Measurements from ENCODE around the gene CWC22.
"Not testable (repeated sequence)": the region's sequence is repeated elsewhere in the genome, so short reads cannot be mapped to it uniquely, and the experiment has no call there.

The CWC22 gene

DNA sequence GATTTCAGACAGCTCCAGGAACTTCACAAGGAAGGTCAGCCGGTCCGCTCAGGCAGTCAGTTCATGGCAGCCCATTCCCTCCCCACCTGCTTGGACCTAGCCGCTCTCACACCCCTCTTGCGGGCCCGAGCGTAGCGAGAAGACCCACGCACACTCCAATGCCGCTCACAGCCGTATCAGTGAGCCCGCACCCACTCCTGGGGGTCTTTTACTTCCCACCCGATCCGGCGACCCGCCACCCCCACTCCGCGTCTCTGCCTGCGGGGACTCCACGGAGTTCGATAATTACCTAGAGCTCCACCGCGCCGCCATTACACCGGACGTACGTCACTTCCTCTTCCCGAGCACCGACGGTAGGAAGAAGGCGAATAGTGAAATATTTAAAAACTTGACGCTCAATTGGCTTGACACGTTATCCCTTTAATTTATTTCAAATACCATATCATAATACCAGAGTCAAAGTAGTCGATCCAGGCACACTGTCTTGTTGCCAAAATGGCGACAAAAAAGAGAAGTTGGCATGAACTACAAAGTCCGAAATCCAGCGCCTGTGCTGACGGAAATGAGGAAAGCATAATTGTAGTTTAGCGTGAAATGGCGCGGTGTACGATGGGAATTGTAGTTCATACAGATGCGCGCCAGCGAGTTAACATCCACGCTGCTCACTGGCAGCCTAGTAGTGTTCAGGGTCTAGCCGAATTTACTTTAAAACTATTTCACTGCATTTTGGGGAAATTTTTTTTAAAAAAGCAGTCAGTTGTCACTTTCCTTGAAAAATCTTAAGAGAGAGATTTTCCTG lies at the start of gene CWC22:
Gene CWC22, minus strand, starts transcription at position 517 of the 799 bp plus-strand sequence. CDS start 13,956 bp downstream, outside the sequence.
- DNase-seq (ENCODE audit: low read depth): peak; percentile 80

DNA sequence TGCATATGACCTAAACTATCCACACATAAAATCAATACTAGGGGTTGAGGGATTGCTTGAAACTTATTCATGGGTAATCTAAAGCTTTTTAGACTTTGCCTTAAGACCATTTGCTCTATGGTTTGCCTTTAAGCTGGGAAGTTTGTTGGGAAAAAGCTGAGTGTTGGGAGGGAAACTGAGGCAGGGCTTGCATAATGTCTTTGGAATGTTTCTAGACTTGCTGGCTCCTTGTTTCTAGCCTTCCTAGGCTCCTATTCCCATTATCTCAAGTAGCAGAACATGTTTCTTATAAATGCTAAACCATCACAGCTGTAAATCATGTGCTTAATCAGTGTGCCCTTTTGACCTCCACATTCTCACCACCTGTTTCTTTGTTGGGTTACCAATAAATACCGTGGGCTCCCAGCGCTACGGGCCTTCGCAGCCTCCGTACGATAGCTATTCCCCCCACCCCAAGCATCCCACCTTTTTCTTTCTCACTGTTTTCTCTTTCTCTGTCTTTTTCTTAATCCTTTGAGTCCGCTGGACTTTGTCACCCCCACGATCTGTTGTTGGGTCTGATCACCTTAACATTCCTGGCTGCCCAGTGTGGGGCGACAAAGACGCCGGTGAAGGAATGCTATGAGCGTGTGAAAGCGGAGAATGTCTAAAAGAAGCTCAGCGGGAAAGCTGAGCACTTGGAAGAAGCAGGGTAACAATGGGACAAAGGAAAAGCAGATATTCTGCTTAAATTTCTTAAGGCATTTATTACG lies 49.4 kb upstream of the CWC22 start:
- no peak for DNase-seq (ENCODE audit: low read depth)

DNA sequence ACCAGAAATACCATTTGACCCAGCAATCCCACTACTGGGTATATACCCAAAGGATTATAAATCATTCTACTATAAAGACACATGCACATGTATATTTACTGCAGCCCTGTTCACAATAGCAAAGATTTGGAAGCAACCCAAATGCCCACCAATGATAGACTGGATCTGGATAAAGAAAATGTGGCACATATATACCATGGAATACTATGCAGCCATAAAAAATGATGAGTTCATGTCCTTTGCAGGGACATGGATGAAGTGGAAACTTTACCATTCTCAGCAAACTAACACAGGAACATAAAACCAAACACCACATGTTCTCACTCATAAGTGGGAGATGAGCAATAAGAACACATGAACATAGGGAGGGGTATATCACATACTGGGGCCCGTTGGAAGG lies 47.5 kb upstream of the CWC22 start:
- not testable (repeated sequence) for DNase-seq (ENCODE audit: low read depth)

DNA sequence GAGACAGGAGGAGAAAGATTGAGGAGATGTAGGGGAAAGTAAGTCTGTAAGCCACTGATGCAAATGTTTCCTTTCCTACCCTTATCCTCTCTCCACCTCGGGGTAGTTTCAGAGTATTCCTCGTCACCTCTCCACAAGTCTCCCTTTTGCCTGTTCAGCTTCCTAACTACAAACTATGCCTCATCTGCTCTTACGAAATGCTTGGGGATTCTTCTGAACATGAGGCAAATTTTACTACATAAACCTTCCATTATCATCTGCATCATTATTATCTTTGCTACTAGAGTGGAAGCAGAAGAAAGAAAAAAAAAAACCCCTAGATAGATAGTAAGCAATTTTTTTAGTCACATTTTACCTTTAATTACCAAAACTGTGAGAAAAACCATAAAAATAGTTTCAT lies 43.1 kb upstream of the CWC22 start:
- DNase-seq (ENCODE audit: low read depth): no peak

DNA sequence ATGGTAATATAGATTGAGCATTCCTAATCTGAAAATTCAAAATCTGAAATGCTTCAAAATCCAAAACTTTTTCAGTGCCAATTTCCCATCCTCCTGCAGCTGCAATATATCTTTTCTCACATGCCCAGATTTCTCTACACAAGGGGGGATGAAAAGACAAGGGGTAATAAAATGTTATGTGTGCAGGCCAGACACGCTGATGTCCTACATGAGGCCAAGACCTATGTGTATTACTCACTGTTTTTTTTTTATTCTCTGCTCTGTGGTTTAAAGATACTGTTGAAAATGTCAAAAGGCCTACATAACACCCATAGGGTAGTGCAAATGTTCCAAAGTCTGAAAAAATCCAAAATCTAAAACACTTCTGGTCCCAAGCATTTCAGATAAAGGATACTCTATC lies 41.2 kb upstream of the CWC22 start:
- DNase-seq (ENCODE audit: low read depth): no peak

DNA sequence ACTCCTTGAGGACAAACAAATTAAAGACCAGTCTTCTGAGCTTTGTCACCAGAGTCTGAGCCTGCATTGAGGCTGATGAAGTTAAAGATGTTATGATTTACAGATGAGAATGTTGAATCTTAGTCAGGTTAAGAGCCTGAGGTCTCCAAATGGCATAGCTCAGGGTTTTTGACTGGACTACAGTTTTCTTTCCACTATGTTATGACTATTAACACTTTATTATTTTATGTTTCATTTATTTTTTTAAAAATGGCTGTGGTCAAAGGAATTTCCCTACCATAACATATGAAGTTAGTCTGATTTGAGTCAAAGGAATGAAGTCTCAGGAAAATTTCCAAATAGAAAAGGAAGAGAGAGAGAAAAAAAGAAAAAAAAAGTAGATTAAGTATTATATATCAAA lies 39.7 kb upstream of the CWC22 start:
- no peak for DNase-seq (ENCODE audit: low read depth)

DNA sequence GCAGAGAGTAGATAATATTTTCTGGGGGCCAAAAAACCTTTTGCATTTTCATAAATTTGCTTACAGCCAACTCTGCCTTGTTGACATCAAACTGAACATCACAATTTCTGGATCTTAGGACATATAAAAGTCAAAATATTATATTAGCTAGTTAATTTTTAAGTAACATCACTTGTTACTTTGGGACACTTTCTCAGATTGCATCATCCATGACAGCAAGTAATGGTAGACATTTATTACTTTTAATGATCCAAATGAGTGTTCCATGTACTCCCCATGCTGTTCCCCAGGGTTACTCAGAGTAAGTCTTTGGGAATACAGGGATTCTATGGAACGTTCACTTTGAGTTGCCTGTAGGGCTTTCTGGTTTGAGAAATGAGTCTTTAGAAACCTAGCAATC lies 39.1 kb upstream of the CWC22 start:
- no peak for DNase-seq (ENCODE audit: low read depth)

DNA sequence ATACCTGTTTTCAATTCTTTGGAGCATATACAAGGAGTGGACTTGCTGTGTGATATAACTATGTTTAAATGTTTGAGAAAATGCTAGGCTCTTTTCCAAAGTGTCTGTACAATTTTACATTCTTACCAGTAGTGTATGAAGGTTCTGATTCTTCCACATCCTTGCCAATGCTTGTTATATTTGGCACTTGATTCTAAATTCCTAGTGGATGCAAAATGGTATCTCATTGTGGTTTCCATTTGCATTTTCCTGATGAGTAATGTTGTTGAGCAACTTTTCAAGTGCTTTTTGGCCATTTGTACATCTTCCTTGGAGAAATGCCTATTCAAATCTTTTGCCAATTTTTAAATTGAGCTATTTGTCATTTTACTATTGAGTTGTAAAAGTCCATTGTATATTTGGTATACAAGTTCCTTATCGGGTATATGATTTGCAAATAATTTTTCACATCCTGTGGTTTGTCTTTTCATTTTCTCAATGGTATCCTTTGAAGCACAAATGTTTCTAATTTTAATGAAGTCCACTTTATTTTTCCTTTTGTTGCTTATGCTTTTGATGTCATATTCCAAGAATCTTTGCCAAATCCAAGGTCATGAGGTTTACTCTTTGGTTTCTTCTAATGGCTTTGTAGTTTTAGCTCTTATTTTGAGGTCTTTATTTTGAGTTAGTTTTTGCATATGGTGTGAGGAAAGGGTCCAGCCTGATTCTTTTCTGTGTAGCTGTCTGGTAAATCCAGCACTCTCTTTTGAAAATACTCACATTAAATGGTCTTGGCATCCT lies 33.2 kb upstream of the CWC22 start:
- no peak for DNase-seq (ENCODE audit: low read depth)

DNA sequence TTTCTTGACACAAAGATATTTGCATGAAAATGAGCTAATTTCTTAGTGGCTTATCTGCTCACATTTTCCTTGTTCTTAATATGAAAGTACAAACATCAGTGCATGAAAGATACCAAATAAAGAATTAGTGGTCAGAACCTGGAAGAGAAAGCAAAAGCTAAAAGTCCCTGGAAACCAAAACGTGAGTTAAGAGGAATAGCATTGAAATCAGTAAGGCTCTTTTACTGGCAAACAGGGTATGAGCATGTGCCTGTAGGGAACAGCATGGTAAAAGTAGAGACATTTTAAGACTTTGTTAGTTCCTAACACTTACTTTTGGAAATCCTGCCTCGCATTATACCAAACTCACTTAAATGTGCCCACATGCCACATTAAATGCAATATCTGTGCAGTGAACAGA lies 31.9 kb upstream of the CWC22 start:
- no peak for DNase-seq (ENCODE audit: low read depth)

DNA sequence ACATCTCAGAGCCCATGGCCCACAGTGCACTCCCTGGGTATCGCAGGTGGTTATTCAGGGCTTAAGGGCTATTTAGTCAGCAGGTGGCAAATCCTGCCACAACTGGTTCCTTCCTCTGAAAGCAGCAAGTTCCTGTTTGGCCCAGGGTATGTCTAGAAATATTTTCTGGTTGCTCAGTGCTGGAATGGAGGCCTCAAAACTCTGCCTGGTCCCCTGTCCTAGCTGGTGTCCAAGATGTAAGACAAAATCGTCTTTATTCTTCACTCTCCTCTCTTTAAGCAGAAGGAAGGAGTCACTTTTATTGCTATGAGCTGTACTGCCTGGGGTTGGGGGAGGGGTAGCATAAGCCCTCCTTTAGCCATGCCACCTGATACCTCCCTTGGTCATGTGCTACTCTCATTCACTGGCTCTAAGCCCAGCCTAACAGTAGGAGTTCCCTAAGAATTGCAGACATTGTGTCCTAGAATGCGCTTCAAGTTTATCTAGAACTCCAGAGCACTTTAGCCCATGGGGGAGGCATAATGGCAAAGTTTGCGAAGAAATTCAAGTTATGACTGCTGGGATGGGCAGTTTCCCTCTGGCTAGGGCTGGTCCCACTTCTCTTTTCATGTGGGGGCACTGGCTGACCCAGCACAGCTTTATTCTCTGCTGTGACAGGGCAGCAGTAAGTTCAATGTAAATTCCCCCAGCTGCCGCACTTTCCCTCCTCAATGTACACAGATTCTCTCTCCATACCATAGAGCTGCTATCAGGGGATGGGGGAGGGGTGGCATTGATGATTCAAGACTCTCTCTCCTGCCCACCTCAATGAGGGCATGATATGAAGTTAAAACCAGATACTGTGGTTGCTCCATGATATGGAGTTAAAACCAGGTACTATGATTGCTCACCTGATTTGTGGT lies 27.1 kb upstream of the CWC22 start:
- DNase-seq (ENCODE audit: low read depth): no peak

DNA sequence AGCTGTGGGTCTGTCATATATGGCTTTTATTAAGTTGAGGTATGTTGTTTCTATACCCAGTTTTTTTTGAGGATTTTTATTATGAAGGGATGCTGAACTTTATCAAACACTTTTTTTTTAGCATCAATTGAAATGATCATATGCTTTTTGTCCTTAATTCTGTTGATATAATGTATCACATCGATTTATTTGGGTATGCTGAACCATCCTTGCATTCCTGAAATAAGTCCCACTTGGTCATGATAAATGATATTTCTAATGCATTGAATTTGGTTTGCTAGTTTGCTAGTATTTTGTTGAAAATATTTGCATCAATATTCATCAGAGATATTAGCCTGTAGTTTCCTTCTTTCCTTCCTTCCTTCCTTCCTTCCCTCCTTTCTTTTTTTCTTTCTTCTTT lies 22.5 kb upstream of the CWC22 start:
- no peak for DNase-seq (ENCODE audit: low read depth)

DNA sequence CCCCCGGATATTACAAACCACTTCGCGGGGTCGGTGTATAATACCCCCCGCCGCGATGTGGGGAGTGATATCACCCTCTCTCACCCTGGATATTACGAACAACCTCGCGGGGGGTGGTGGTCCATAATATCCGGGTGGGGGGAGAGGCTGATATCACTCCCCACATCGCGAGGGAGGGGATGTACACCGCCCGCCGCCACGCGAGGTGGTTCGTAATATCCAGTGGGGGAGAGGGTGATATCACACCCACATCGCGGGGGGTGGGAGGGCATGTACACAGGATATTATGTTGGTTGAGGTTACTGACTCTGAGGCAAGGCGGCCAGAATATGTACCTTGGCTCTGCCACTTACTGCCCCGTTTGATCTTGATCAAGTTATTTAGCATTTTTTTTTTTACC lies 14.8 kb upstream of the CWC22 start:
- no peak for DNase-seq (ENCODE audit: low read depth)

DNA sequence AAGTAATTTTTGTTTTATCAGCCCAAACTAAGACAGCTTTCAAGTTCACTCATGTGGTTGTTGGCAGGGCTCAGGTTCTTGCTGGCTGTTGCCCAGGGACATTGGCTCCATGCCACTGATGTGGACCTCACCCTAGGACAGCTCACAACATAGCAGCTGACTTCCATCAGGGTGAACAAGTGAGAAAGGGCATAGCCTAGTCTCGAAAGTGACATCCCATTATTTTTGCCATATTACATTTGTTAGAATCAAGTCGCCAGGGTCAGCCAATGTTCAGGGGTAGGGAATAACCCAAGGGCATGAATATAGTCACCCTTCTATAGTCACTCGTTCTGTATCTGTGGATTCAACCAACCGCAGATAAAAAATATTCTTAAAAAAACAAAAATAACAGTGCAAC lies 10.7 kb upstream of the CWC22 start:
- DNase-seq (ENCODE audit: low read depth): no peak

DNA sequence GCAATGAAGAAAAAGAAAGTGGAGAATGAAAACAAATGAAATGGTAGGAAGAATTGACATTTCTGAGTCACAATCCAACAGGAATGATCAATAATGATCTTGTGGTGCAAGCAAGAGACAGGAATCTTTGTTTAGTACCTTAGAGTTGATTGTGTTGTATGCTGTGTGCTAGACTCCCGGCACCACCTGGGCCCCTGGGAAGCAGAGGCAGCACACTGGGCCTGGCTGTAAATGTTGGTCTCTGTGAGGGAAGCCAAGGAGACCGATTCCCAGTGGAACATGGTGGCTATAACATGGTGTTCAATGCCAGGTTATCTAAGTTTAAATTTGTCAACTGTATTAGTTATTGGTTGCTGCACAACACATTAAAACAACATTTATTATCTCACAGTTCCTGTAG lies 9.8 kb upstream of the CWC22 start:
- DNase-seq (ENCODE audit: low read depth): no peak

DNA sequence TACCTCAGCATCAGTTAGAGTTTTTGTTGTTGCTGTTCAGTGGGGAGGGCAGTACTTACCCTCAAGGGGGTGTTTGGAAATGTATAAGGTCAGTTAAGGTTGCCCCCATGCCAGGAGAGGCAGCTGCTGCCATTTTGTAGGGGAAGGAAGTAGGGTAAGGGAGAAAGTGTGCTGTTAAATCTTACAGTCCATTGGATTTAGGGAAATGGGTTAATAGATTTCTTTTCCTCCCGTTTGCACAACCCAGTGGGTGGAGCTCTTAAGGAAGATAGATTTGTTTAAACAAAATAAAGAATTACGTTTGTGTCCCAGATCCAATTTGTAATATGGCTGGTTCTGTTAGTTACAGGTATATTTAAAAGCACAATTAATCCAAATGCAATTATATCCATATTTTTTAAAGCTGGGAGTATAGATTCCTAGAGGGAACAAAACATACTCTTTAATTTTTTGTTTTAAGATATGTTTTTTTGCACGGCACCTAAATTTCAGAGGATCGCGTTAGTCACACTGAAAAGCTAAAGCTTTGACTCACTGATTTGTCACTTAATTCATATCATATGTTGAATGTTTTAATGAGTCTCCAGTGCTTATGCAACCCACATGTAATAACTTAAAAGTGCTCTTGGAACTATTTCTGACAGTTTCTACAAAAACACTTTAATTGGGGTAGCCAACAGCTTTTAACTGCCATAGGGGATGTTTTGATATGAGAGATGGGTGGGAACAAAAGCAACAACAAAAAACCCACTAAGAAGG lies 9.0 kb upstream of the CWC22 start:
- DNase-seq (ENCODE audit: low read depth): no peak

DNA sequence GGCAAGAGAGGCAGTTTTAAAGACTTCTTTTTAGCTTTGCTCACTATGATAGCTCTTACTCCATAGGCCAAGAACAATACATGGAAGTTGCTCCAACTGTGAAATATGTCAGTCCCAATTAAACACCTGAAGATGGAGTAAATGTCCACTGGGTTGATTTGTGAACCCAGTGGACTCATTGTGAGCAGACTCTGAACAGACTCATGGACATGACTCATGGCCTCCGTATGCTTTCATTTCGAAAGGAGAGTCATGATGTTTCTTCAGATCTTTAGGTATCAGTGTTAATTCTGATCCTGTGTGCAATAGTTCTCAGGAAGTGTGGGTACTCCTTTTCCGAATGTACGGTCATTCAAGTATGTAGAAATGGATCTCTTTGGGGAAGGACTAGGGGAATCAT lies 5.4 kb upstream of the CWC22 start:
- no peak for DNase-seq (ENCODE audit: low read depth)

DNA sequence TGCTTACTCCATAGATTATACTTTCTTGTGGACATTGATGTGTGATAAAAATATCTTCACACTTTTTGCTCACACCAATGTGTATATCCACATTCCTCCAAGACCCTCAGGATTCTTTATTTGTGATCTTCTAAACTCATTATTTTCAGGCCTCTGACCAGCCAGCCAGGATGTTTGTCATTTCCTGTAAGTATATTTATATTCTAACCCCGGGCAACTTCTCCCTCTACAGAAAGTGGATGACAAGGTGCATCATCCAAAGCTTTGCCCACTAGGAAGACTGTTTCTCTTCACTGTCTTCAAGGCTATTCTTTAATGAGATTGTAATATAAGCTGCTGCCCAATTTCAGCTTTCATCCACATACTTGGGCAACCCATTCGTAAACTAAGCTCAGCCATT lies 3.6 kb upstream of the CWC22 start:
- DNase-seq (ENCODE audit: low read depth): no peak

DNA sequence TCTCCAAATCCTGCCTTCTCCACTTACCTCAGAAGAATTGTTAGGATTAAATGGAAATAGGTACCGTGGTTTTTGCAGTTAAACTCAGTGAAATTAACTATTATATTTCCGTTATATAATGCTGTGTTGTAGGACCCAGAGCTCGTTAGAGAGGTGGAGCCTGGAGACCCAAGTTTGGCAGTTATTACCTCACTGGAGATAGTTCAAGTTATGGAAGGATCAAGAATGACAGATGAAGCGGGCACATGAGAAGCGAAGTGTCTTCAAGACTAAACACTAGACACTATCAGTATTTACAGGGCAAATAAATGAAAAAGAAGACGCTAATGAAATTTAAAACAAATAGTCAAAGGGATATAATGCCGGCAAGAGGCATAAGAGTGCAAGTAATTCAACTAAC lies 866 bp downstream of the CWC22 start:
- no peak for DNase-seq (ENCODE audit: low read depth)

DNA sequence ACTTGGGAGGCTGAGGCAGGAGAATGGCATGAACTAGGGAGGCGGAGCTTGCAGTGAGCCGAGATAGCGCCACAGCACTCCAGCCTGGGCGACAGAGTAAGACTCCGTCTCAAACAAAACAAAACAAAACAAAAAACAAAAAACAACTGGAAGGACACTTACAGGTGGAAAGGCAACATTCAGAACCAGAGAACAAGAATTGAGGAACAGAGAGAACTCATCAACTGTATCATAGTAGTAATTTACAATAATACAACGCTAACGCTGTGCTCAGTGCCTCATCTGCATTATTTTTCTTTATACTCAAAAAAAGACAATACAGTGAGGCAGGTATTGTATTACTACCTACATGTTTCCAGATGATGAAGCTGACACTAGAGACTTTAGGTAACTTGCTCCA lies 1.6 kb downstream of the CWC22 start:
- DNase-seq (ENCODE audit: low read depth): not testable (repeated sequence)

DNA sequence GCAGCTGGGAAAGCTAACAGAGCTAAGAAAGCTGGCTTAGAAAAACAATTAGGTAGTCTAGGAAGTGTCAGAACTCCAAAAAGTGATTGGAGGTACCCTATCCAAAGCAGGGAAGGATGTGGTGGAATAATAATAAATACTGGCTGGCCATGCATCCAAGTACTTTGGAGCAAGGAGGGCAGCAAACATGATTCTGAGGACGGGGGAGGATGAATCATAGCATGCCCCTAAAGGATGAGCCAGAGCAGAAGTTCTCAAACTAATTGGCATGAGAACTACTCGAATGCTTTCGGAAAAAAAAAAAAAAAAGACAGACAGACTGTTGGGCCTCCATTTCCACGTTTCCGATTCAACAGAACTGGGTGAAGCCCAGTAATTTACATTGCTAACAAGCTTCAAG lies 2.4 kb downstream of the CWC22 start:
- no peak for DNase-seq (ENCODE audit: low read depth)

DNA sequence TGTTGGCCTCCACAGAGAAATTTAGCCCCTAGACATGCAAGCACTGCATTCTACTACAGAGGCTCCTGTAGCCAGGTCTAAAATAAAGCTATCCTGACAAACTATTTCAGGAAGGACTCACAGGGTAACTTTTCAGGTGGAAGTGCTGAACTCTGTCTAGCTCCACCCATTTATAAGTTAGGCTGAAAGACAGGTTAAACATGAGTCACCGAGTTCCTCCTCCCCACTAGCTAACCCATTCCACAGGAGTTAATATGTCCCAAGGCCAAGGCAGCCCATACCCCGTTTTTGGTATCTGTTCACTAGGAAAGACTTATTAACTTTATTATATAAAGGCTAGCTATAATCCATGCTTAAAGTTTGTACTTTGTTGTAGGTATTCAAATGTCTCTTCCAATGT lies 3.5 kb downstream of the CWC22 start:
- DNase-seq (ENCODE audit: low read depth): no peak
